ENCODE results near the gene KIF9.
"Not testable (repeated sequence)": the region's sequence is repeated elsewhere in the genome, so short reads cannot be mapped to it uniquely, and the experiment has no call there.

The KIF9 gene

DNA sequence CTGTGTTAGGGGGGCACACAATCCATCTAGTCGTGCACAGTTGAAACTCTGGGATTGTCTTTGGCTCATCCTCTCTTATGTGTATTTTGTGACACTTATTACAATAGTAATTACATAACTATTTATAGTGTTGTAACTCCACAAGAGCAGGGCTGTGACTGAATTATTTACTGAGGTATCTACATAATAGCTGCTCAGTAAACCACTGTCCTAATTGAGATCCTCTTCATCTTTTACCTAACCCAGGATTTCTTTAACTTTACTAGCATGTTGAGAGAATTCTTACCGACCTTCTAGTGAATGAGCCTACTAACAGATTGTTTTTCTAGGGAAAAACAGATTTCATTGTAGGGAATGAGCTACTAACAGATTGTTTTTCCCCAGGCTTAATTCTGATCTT is 11.2 kb upstream of the KIF9 start:
- DNase-seq (ENCODE audit: low spot score) = no peak

DNA sequence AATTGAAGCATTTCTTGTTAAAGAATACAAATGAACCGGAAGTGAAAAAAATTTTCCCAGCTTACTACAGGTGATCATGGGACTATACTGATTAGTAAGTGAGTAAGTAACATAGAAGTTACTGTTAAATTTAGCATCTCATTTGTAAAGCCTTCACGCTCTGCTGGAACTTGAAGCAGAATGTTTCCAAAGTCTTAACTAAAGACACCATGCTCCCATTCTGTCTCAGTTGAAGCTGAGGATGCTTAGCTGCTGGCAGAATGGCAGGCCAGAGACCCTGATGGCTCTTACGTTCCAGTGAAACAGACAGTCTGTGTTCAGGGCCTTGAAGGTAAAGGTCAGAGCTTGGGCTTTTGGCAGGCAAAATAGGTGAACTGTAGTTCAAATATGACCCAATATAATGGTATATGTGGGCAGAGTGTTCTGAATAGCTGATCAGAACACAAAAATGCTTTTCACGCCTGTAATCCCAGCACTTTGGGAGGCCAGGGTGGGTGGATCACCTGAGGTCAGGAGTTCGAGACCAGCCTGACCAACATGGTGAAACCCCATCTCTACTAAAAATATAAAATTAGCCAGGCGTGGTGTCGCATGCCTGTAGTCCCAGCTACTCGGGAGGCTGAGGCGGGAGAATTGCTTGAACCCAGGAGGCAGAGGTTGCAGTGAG is 9.3 kb upstream of the KIF9 start:
- not testable (repeated sequence) for DNase-seq (ENCODE audit: low spot score)

DNA sequence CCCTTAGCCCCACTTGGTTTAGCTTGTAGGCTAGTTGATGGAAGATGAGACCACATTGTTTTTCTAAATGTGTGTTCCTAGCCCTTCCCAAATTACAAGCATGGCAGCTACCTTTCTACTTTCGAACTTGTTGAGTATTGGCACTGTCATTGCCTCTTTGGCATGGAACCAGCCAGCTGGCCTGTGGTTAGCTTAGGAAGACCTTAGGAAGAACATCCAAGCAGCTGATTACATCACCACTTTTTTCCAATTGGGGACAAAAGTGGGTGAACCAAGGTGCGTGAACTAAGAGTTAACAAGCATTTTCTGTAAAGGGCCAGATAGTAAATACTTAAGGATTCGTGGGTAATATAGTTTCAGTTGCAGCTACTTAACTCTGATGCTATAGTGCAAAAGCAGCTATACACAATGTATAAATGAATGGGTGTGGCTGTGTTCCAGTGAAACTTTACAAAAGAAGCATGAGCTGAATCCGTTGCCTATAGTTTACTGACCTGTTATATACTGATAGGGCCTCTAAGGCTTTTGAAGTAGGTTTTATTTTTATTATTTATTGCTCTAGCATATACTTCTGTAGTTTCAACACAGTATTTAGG is 8.7 kb upstream of the KIF9 start:
- DNase-seq (ENCODE audit: low spot score) = no peak

DNA sequence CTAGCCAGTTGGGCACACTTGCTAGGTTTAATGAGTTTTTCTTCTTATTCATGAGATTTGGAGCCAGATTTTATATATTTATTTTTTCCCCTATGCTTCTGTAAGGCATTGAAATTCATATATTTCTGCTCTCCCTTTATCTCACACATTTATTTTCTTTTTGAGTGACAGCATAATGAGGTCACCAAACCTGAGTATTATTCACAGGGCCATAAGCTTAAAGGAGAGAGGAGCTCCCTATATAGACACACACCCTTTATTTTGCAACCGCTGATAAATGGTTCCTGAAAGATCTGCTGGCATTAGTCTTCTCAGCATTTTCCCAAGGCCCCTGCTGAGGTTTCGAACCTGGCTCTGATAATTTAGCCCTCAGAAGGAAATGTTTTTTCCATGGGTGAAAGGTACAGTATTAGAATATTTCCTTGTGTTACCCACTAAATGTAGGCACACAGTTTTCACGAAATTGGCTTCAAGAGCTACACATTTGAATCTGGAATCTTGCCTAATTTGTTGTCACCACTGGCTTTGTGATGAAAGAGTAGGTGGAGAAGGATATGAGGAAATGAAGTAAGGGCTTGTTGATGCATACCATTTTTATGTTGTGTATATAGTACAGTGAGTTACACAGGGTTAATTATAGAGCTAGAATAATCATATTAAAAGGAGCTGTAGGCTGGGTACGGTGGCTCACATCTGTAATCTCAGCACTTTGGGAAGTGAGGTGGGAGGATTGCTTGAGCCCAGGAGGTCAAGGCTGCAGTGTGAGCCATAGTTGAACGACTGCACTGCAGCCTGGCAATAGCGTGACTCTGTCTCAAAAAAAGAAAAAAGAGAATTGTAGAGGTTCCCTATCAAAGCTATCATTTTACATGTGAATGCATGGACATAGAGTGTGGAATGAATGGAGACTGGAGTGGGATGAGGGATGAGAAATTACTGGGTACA is 6.6 kb upstream of the KIF9 start:
- DNase-seq (ENCODE audit: low spot score) = no peak

DNA sequence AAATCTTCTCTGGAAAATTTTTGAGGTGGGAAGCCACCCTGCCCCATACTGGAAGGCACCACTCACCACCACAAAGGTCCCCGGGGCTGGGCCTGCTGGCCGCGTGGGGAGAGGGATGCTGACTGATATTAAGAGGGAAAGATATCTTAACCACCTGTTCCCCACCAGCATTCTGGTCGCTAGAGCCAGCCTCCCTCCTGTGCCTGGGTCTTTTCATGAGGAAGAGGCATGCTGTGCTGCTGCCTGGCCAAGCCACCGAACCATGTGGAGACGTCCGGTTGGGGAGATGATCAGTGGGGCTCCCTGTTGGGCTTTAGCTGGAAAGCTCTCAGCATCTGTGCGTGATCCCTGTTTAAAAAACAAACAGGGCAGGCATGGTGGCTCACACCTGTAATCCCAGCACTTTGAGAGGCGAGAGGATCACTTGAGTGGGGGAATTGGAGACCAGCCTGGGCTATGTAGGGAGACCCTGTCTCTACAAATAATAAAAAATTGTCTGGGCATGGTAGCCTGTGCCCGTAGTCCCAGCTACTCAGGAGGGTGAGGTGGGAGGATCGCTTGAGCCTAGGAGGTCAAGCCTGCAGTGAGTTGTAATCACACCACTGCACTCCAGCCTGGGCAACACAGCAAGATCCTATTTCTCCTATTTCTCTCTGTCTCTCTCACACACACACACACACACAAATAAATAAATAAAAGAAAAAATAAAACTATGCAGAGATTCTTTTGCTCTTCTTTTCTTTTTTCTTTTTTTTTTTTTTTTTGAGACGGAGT is 1.2 kb upstream of the KIF9 start:
- DNase-seq (ENCODE audit: low spot score) = peak; percentile 41

DNA sequence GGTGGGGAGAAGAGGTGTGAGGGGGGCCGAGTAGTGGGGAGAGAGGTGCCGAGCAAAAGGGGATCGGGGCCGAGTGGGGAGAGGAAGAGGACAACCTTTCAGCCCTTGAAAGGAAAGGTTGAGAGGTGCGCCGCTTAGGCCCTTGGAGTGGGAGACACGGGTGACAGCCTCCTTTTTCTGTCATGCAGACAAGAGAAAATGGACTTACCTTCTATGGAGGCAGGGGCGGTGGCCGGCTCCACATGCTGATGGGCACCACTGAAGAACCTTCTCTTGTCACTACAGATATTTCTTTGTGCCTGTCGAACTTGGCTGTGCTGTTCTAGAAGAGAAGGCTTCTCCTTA is 566 bp upstream of the KIF9 start:
- peak; percentile 36 for DNase-seq (ENCODE audit: low spot score)

DNA sequence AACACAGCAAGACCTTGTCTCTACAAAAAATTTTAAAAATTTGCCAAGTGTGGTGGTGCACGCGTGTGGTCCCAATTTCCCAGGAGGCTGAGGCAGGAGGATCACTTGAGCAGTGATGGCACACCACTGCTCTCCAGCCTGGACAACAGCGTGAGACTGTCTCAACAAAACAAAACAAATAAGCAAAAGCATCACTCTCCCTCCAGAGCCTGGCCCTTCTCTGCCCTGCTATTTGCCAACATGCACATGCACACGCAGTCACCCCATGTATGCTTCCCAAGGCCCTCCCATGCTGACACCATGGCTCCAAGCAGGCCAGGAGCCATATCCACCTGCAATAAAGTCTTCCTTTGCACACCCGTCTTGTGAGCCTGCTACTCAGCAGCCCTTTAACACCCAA is 2.1 kb downstream of the KIF9 start:
- DNase-seq (ENCODE audit: low spot score) = no peak

DNA sequence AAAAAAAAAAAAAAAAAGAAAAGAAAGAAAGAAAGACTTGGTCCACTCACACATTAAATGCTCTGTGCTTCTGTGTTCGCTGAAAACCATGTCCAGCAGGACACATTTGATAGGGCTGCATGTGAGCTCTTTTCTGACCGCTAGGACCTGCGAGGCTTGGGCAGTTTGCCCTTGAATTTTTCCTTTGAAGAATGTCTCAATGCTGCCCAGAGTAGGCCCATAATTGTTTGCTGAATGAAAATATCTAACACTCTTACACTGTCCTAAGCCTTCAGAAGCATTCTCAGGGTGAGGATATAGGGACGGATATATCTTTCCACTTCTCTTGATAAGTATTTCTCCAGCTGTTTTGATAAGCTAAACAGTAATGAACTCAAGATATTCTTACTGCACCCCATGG is 6.0 kb downstream of the KIF9 start:
- DNase-seq (ENCODE audit: low spot score) = no peak

DNA sequence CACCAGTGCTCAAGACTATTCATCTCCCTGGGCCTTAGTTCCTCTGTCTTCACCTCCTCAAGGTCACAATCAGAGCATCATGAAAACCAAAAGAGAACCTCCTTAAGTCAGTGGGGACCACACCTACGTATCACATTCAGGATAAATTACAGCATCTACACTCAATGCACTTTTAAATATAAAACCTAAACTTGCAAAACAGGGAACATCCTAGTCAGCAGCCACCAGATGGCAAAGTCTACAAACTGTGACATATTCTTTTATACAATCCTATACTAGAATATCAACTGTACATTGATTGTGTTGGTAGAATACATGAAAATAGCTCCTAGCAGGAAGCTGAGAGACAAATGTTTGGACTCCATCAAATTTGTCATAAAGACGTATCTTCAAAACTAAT is 7.9 kb downstream of the KIF9 start:
- no peak for DNase-seq (ENCODE audit: low spot score)

DNA sequence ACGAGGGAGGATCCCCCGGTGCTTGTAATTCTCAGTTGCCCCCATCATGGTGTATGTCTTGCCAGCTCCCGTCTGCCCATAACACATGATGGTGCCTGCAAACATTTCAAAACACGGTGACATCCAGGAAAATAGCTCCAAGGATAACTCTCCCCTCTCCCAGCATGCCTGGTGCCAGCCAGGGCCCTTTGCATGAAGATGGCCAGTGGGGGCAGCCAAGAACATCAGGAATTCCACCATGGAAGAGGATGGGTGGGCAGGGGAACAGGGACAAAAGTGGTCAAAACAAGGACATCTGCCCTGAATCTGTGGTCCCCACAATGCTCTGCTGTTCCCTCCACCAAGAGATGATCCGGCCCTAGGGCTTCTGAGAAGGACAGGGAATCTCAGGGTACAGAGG is 9.0 kb downstream of the KIF9 start:
- DNase-seq (ENCODE audit: low spot score) = no peak

DNA sequence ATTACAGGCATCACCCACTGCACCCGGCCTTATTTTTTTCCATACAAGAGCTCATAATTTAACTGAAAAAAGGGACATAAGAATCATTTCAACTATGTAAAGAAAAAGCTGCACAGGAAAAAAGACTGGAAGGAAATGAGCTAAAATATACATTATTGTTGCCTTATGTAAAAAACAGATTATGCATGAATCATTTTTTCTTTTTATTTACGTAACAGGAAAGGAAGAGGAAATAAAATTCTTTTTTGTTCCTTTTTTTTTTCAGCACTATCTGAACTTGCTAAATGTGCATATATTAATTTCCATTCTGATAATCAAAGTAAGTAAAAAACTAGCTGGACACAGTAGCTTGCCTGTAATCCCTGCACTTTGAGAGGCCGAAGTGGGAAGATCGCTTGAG is 12.1 kb downstream of the KIF9 start:
- DNase-seq (ENCODE audit: low spot score) = no peak

DNA sequence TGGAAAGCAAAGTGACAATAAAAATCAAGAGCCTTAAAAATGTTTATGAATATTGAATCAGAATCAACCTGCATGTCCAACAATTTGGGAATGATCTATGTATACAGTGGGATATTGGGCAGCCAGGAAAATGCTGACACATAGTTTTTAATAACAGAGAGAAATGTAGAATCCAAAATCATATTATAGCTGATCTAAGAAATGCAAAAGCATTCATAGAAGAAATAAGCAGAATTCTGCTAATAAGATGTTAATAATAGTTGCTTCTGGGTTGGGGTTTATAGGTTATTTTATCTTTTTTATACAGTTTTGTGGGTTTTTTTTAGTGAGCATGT is 15.1 kb downstream of the KIF9 start:
- no peak for DNase-seq (ENCODE audit: low spot score)

DNA sequence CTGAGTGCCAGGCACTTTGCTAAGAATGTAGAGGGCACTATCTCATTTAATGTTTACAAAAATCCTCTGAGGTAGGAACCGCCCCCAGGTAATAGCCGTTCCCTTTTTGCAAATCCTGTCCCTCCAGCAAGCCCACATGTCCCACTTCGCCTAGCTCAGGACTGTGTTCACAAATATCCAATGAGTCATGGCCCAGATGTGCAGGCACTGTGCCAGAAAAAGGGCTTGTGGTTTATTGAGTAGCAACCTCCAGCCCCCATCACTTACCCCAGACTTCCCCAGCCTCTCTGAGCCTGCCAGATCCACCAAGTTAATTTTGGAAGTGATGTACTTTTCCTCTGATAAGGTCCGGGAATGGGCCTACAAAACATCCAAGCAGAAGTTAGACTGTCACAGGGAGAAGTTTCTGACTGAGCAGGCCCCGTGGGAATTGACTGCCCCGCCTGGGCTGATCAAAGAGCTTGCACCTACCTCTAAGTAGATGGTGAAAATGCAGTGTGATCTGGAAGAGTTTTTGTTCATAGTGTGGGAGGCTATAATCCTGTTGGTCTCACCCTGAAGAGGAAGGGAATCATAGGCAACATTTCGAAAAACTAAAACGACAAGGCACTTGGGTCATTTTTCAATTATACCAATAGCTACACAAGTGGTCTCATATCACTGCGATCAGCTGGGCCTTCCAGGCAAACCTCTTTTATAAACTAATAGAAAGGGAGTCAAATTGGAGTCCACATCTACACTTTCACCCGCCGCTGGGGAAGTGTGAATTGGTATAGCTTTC is 15.7 kb downstream of the KIF9 start:
- DNase-seq (ENCODE audit: low spot score) = peak; percentile 85

DNA sequence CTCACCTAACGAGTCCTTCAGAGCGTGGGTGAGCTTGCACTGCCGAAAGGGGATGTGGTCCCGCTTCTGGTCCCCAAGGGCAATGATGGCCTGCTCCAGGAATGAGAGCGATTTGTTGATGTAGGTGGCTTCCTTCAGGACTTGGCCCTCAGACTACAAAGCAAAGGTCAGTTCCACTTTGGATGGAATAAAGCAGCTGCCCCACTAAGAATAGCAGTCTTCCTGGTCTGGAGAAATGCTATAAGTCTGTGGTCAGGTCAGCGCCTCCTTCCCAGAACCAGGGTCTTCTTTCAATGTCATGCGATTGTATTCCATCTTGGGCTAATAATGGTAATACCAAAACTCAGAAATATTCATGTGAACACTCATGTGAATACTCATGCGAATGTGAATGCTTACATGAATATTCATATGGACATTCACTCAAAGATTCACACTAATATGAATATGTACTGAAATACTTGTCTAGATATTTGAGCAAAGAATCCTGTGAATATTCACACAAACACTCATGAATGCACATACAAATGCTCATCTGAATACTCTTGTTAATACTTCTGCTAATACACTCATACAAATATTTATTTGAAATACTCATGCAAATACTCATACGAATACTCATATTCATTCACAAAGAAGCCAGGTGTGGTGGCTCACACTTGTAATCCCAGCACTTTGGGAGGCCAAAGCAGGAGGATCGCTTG is 16.7 kb downstream of the KIF9 start:
- DNase-seq (ENCODE audit: low spot score) = no peak

DNA sequence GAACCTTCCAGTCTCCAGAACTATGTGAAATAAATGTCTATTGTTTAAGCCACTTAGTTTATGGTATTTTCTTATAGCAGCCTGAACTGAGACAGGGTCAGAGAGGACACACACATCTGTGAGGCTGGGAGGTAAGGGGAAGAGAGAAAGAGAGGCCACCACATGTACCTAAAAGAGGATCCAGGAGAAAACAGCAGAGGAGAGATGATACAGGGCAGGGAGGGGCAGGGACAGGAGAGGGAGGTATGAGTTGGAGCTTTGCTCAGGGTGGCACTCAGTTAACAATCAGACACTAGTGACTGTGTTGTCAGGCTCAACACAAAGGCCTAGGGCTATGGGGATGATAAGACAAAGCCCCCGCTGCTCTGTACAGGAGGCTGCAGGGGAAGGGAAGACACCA is 17.6 kb downstream of the KIF9 start:
- no peak for DNase-seq (ENCODE audit: low spot score)

DNA sequence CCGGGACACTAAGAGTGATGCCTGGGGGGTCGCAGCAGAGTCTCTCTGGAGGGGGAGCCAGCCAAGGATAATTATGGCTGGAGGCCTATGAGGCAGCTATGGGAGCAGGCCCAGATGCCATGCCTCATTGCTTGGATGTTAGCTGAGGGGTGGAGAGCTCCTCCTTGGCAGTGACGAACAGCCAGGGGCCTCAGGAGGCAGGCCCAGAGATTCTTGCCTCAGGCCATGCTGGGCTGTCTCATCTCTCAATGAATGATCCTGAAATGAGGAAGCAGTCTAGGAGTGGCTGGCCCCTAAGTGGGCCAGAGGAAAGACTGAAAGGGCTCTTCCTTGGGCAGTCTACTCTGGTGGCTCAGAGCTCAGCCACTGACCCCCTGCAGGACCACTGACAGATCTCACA is 21.3 kb downstream of the KIF9 start:
- DNase-seq (ENCODE audit: low spot score) = peak; percentile 35

DNA sequence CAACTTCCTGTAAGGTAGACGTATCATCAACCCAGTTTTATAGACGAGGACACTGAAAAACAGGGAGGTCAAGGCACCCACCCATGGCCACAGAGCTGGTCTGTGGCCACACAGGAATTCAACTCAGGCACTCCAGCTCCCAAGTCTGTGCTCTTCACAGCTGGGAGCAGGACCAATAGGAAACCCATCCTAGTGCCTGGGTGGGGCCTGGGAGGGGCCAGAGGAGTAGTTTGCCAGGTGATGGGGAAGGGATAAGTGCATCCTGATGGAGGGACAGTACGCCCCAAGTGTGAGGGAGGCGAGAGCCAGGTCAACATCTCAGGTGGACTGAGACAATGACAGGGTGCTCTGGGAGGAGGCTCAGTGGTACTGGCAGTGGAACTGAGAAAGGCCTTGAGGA is 22.0 kb downstream of the KIF9 start:
- DNase-seq (ENCODE audit: low spot score) = no peak

DNA sequence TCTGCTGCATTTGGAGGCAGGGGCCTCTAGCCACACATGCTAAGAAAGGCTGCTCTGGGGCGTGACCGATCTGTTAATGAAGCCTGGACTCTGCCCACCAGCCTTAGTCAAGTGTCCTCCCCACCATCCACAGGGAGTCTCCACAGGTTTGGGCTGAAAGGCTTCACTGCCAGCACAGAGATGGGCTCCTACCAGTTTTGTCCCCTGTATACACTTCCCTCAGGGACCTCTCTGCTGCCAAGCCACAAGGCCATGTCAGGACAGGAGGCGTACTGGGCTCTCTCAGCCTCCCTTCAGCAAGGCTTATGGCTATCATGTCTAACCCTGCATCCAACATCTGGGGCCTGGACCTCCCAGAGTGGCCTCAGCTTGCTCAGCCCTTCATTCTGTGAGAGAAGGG is 23.5 kb downstream of the KIF9 start:
- DNase-seq (ENCODE audit: low spot score) = no peak

DNA sequence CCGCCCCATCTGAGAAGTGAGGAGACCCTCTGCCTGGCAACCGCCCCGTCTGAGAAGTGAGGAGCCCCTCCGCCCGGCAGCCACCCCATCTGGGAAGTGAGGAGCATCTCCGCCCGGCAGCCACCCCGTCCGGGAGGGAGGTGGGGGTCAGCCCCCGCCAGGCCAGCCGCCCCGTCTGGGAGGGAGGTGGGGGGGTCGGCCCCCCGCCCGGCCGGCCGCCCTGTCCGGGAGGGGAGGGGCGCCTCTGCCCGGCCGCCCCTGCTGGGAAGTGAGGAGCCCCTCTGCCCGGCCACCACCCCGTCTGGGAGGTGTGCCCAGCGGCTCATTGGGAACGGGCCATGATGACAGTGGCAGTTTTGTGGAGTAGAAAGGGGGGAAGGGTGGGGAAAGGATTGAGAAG is 26.3 kb downstream of the KIF9 start:
- not testable (repeated sequence) for DNase-seq (ENCODE audit: low spot score)

DNA sequence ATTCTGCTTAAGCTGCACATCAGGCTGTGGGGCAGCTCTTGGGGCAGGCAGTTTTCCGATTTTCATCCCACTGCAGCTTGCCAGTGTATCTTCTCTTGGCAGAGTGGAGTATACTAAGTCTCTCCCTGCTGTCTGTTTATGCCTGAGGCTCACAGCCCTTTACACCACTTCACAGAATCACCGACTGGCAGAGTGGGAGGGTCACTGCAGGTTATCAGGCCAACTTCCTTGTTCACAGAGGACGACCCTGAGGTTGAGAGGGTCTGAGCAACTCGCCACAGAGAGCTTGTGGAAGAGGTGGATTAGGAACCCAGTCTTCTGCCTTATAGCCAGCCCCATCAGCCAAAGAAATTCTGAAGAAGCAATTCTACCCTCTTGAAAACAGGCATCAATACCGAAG is 30.9 kb downstream of the KIF9 start:
- DNase-seq (ENCODE audit: low spot score) = no peak

DNA sequence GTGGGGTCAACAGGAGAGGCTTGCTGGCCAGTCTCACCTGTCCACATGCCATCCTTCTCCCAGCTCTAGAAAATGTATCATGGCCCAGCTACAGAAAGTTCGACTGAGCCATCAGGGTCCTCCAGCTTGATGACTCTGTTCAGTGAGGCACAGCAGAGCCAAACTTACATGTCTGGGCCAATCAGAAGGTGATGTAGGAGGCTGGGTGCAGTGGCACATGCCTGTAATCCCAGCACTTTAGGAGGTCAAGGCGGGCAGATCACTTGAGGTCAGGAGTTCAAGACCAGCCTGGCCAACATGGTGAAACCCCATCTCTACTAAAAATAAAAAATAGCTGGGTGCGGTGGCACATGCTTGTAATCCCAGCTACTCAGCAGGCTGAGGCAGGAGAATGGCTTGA is 31.5 kb downstream of the KIF9 start:
- not testable (repeated sequence) for DNase-seq (ENCODE audit: low spot score)
